ENCODE results near the gene MAN1C1. TPM values are rescaled to one million over a fixed set of nuclear protein-coding genes. Genes with fewer than 3 reads are reported as not detected.

The MAN1C1 gene
- total RNA-seq, 1 donor from 2014 or later: 29.1 TPM

DNA sequence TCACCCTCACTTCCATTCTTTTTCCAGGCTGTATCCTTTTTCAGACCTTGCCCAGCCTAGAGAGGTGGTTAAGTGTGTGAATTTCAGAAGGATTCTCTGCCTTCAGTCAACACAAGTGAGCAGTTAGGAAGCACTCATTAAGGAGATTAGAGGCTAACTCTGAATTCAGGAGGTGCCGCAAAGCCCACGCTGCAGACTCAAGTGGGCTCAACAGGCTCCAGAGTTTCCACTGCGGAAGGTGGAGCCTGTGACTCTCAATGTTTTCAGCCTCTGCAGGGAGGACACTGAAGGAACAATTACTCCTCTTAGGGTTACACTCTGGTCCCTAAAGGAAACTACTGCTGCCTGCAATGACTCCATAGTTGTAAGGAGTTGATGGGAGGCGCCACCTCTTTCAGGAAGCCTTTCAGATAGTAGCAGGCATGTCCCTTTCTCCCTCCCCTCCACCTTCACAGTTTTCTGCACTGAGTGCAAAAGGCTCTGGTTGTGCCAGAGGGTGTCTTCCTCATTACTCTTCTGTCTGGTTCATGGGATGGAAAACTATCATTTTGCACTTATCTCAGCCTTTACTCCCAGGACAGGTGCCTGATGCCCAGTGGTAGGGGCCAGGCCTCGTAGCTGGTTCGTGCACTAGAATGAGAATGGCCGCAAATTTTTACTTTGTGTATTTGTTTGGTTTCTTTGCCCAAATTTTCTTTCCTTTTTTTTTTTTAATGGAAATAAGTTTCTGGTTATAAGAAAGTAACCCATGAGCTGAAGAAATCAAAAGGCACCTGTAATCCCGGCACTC lies 128.2 kb downstream of the MAN1C1 start:
- H3K27ac Mint-ChIP-seq (ENCODE audit: unreplicated experiment): no peak overlapping the region
- H3K4me3 Mint-ChIP-seq (ENCODE audit: unreplicated experiment): no peak overlapping the region
- no peak for DNase-seq (ENCODE audit: low spot score)
- H3K9me3 Mint-ChIP-seq (ENCODE audit: unreplicated experiment): no peaks in the 10 kb centered on the region
- peaks cover 10% of the 10 kb centered on the region for H3K27me3 Mint-ChIP-seq (ENCODE audit: unreplicated experiment)
- H3K36me3 Mint-ChIP-seq (ENCODE audit: low read depth, unreplicated experiment): peaks cover 10% of the 10 kb centered on the region
- TF ChIP-seq, protein P1, sequence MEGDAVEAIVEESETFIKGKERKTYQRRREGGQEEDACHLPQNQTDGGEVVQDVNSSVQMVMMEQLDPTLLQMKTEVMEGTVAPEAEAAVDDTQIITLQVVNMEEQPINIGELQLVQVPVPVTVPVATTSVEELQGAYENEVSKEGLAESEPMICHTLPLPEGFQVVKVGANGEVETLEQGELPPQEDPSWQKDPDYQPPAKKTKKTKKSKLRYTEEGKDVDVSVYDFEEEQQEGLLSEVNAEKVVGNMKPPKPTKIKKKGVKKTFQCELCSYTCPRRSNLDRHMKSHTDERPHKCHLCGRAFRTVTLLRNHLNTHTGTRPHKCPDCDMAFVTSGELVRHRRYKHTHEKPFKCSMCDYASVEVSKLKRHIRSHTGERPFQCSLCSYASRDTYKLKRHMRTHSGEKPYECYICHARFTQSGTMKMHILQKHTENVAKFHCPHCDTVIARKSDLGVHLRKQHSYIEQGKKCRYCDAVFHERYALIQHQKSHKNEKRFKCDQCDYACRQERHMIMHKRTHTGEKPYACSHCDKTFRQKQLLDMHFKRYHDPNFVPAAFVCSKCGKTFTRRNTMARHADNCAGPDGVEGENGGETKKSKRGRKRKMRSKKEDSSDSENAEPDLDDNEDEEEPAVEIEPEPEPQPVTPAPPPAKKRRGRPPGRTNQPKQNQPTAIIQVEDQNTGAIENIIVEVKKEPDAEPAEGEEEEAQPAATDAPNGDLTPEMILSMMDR (IDR thresholded peaks at IDR 0.05; ENCODE audit: unreplicated experiment): no peak
- peaks cover 18% of the 10 kb centered on the region for H3K4me1 Mint-ChIP-seq (ENCODE audit: unreplicated experiment)

DNA sequence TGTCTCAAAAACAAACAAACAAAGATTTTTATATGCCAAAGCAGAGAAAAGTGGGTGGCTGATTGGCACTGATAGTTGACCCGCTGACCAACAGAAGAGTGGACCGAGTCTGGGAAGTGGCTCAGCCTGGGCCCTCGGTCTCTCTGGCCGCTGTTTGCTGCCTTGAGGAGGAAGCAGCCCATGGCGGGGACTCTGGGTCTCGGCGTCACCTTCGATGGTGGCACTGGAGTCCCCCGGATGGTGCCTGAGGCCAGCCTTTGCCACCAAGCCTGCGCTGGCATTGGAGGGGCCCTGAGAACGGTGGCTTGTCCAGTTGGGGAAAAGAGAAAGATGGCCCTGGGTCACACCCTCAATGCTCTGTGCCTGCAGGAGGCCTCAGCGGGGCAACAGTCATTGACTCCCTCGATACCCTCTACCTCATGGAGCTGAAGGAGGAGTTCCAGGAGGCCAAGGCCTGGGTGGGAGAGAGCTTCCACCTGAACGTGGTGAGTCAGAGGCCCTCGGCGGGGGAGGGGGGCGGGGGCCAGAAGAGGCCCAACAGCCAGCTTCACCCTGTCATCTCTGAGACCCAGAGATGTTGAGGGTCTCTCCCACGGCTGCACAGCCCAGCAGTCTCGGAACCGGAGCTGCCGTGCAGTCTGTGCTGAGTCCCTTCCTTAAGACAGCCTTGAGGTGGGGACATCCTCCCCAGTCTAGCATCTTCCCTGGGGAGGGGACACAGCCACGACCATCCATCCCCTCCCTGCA lies 129.9 kb downstream of the MAN1C1 start:
- H3K4me3 Mint-ChIP-seq (ENCODE audit: unreplicated experiment): no peak overlapping the region
- DNase-seq (ENCODE audit: low spot score): no peak
- TF ChIP-seq, protein P1 (IDR thresholded peaks at IDR 0.05; ENCODE audit: unreplicated experiment): no peak
- H3K4me1 Mint-ChIP-seq (ENCODE audit: unreplicated experiment): peaks cover 25% of the 10 kb centered on the region
- H3K9me3 Mint-ChIP-seq (ENCODE audit: unreplicated experiment): no peaks in the 10 kb centered on the region
- H3K36me3 Mint-ChIP-seq (ENCODE audit: low read depth, unreplicated experiment): peaks cover 9% of the 10 kb centered on the region
- H3K27ac Mint-ChIP-seq (ENCODE audit: unreplicated experiment): no peak overlapping the region
- peaks cover 5% of the 10 kb centered on the region for H3K27me3 Mint-ChIP-seq (ENCODE audit: unreplicated experiment)

DNA sequence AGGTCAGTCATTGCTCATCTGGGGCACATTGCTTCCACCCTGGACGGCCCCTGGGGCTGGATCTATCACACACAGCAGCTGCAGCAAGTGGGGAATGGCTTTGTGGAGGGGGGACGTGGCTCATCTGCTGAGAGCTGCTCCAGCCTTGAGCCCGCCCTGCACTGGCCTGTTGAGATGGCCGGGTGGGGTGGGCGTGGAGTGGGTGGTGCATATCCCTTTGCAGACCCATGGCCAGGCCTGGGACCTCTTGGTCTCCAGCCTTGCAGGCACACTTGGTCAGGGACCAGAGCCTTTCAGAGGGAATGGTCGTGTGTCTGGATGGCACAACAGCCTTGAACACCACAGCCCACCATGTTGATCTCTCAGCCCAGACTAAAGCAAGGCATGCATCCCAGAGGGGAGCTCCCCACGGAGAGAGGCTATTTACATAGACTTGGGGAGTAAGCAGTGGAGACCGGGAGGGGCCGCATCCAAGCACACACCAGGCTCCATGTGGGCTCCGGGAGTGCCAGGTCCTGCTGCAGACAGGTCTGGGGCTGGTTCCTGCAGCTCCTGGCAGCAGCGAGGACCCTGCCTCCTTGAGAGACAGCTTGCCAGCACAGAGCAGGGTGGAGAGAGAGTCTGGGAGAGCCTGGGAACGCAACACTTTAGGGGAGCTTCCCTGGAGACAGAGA lies 130.6 kb downstream of the MAN1C1 start:
- H3K27ac Mint-ChIP-seq (ENCODE audit: unreplicated experiment): no peak overlapping the region
- no peak overlapping the region for H3K4me3 Mint-ChIP-seq (ENCODE audit: unreplicated experiment)
- H3K36me3 Mint-ChIP-seq (ENCODE audit: low read depth, unreplicated experiment): peaks cover 9% of the 10 kb centered on the region
- TF ChIP-seq, protein P1 (IDR thresholded peaks at IDR 0.05; ENCODE audit: unreplicated experiment): no peak
- H3K4me1 Mint-ChIP-seq (ENCODE audit: unreplicated experiment): peaks cover 28% of the 10 kb centered on the region
- no peaks in the 10 kb centered on the region for H3K9me3 Mint-ChIP-seq (ENCODE audit: unreplicated experiment)
- DNase-seq (ENCODE audit: low spot score): no peak
- no peaks in the 10 kb centered on the region for H3K27me3 Mint-ChIP-seq (ENCODE audit: unreplicated experiment)

DNA sequence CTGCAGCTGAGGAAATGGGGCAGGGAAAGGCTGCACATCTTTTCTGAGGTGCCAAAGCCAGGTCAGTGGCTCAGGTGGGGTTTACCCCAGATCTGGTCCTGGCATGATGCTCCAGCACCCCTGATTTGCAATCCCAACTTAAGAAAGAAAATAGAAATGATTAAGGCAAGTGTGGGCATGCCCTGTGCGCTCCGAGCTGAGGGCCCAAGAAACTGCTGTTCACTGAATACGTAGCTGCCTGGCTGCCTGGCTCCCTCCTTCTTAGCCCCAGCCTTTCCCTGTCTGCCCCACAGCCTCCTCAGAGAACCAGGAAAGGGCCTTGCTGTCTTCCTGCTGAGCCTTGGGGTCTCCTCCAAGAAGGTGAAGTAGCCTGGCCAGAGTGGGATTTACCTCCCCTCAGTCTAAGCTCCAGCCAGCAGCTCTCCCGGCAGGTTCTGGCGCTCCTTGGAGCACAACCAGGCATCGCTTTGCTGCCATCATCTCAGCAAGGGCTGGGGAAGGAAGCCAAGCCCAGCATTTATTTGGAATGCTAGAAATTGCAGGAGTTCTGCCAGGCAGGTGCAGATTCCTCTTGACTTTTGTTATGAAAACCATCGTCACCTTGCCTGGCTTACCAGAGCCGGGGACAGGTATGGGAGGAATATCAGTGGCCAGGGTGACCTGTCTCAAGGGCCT lies 132.1 kb downstream of the MAN1C1 start:
- no peaks in the 10 kb centered on the region for H3K9me3 Mint-ChIP-seq (ENCODE audit: unreplicated experiment)
- TF ChIP-seq, protein P1 (IDR thresholded peaks at IDR 0.05; ENCODE audit: unreplicated experiment): no peak
- DNase-seq (ENCODE audit: low spot score): no peak
- H3K4me1 Mint-ChIP-seq (ENCODE audit: unreplicated experiment): peaks cover 36% of the 10 kb centered on the region
- no peak overlapping the region for H3K27ac Mint-ChIP-seq (ENCODE audit: unreplicated experiment)
- no peaks in the 10 kb centered on the region for H3K27me3 Mint-ChIP-seq (ENCODE audit: unreplicated experiment)
- H3K4me3 Mint-ChIP-seq (ENCODE audit: unreplicated experiment): no peak overlapping the region
- peaks cover 14% of the 10 kb centered on the region for H3K36me3 Mint-ChIP-seq (ENCODE audit: low read depth, unreplicated experiment)

All from endothelial cell (in vitro differentiated cells).